ENCODE data around the gene GTF3C5. TPM values are rescaled to one million over a fixed set of nuclear protein-coding genes. Genes with fewer than 3 reads are reported as not detected.

The GTF3C5 gene
- total and polyA plus RNA-seq, 2 of the 4 experiments (the other 2 are of a cell fraction), result 49.1 to 52.3 TPM

GRCh38 chr9:133103183-133103986, 72.6 kb downstream of the GTF3C5 start:
- ATAC-seq (ENCODE audit: low read depth), result peak; percentile 95
- H3K27me3 ChIP-seq (ENCODE audit: control insufficient read depth, insufficient read depth, low read length), result no peaks in the 10 kb centered on the region

More at GRCh38 chr9:133103183-133103986, 72.6 kb downstream of the GTF3C5 start:
- WGBS, 2 experiments (ENCODE audit: extremely low coverage in 2 of 2, insufficient read length in 1 of 2), result 33% methylated on average over 7 of the region's 14 CpGs; no CpG with 5 or more reads in 1 of the 2 experiments
- in situ Hi-C loops (cut with MboI; ENCODE audit: low sequenced_read_pairs), result no loop called here
- H3K56ac ChIP-seq (ENCODE audit: extremely low read depth, insufficient read depth, low read length), result no peak overlapping the region
- no peak overlapping the region for H3K4me3 ChIP-seq (ENCODE audit: insufficient read depth, low read depth, low read length)
- dilution Hi-C loops (cut with HindIII; ENCODE audit: low sequenced_read_pairs, unreplicated experiment), result no loop called here
- no peak overlapping the region for H3K4ac ChIP-seq (ENCODE audit: low read depth, low read length)
- POLR2A ChIA-PET (ENCODE audit: unreplicated experiment), result no interaction called here
- no peak overlapping the region for H3K27ac ChIP-seq (ENCODE audit: insufficient read depth, low read length)
- no peak overlapping the region for H4K8ac ChIP-seq (ENCODE audit: low read depth in 2 of 2, low read length in 2 of 2)
- H2BK5ac ChIP-seq (ENCODE audit: low read depth, low read length, poor library complexity, severe bottlenecking), result no peak overlapping the region
- no peak overlapping the region for H3K18ac ChIP-seq (ENCODE audit: low read depth, low read length)
- H3K23ac ChIP-seq (ENCODE audit: low read depth, low read length), result no peak overlapping the region
- no peak overlapping the region for H4K5ac ChIP-seq (ENCODE audit: low read depth, low read length)
- no peak overlapping the region for H2BK20ac ChIP-seq (ENCODE audit: low read depth, low read length)
- peak overlapping the region; percentile 94 for H2AK9ac ChIP-seq (replicated peaks; ENCODE audit: low read depth, low read length, poor library complexity)
- H4K91ac ChIP-seq (ENCODE audit: insufficient read depth, low read depth, low read length), result no peak overlapping the region
- BruUV-seq (replicated peaks), result no TSS peak
- H3K36me3 ChIP-seq (ENCODE audit: control insufficient read depth, insufficient read depth, low read length), result peaks cover 72% of the 10 kb centered on the region
- no peaks in the 10 kb centered on the region for H3K9me1 ChIP-seq (ENCODE audit: insufficient read depth, low read length)
- H2BK120ac ChIP-seq (ENCODE audit: low read depth, low read length), result no peak overlapping the region
- peaks cover 7% of the 10 kb centered on the region; the same call in 1 of the 2 replicates for H4K20me1 ChIP-seq (ENCODE audit: insufficient read depth, low read length)
- TF ChIP-seq CEBPB (IDR thresholded peaks at IDR 0.05; ENCODE audit: low read depth, low read length), result no peak
- no peak for TF ChIP-seq RCOR1 (IDR thresholded peaks at IDR 0.05; ENCODE audit: insufficient replicate concordance, low read length)
- TF ChIP-seq ELK1 (IDR thresholded peaks at IDR 0.05; ENCODE audit: borderline replicate concordance, low read depth, low read length), result no peak
- no peak for TF ChIP-seq MAZ (IDR thresholded peaks at IDR 0.05; ENCODE audit: borderline replicate concordance, low read depth, low read length)
- no peak for TF ChIP-seq CHD1 (IDR thresholded peaks at IDR 0.05; ENCODE audit: low read depth, low read length)
- no peak for TF ChIP-seq RFX5 (IDR thresholded peaks at IDR 0.05; ENCODE audit: low read depth, low read length)
- no peak for TF ChIP-seq NFE2L2 (IDR thresholded peaks at IDR 0.05; ENCODE audit: low read depth, low read length)
- no peak for TF ChIP-seq BHLHE40 (IDR thresholded peaks at IDR 0.05; ENCODE audit: low read depth, low read length)
- TF ChIP-seq RAD21 (IDR thresholded peaks at IDR 0.05; ENCODE audit: low read length), result peak; percentile 94
- TF ChIP-seq POLR2A (IDR thresholded peaks at IDR 0.05; ENCODE audit: low read depth, low read length), result peak; percentile 36; the same call in 1 of the 2 replicates
- peak; percentile 88 for TF ChIP-seq CTCF (conservative IDR thresholded peaks at IDR 0.05; ENCODE audit: low read depth, low read length)
- no peak for TF ChIP-seq MXI1 (IDR thresholded peaks at IDR 0.05; ENCODE audit: borderline replicate concordance, low read depth, low read length)
- TF ChIP-seq MAFK (IDR thresholded peaks at IDR 0.05; ENCODE audit: low read depth, low read length), result no peak
- TF ChIP-seq SMC3 (IDR thresholded peaks at IDR 0.05; ENCODE audit: low read depth, low read length), result peak; percentile 94
- peak; percentile 19 for DNase-seq
- no peaks in the 10 kb centered on the region for H3K9me3 ChIP-seq (ENCODE audit: control insufficient read depth, insufficient read depth, low read length)
- H3K79me1 ChIP-seq (ENCODE audit: low read depth in 1 of 2, low read length in 2 of 2), result no peaks in the 10 kb centered on the region; a peak in 1 of 4 replicates
- H3K4me1 ChIP-seq (ENCODE audit: control insufficient read depth, insufficient read depth, low read length), result no peaks in the 10 kb centered on the region
- CTCF ChIA-PET, result interaction anchor here (0.6 to 1.1 kb wide), 3 partner anchors 10 to 44 kb away, joined by 3 read pairs; no protein-coding TSS in a partner anchor
- no peak overlapping the region for H3K4me2 ChIP-seq (ENCODE audit: low read depth, low read length)
- peak overlapping the region; percentile 61; the same call in 1 of the 2 replicates for H2AK5ac ChIP-seq (ENCODE audit: low read depth, low read length)
- no peak overlapping the region for H3K14ac ChIP-seq (replicated peaks; ENCODE audit: low read depth, low read length)
- H2AFZ ChIP-seq (replicated peaks; ENCODE audit: low read length, poor library complexity), result peak overlapping the region; percentile 69
- intact Hi-C loops (cut with micrococcal nuclease), result loop anchor here (1.0 to 2.0 kb wide), 2 partner anchors 41 to 77 kb away; no protein-coding TSS in a partner anchor
- H3K9ac ChIP-seq (ENCODE audit: low read depth, low read length), result no peak overlapping the region
- no peak overlapping the region for H2BK15ac ChIP-seq (ENCODE audit: low read depth, low read length)
